Esophagus squamous epithelium (tissue), 4 donors: ENCODE measurements around the gene RDM1.

Experiments used
- CTCF ChIP-seq, 6 experiments: fragments of 450-650 bp in 4 of 6; fragments of 200-600 bp in 2 of 6; sonication (generic) in 2 of 6; IDR thresholded peaks; one replicate each; pipeline ENCODE4 v1.5.1; 2016 to 2019; ENCODE audit warnings: antibody characterized with exemption in 6 of 6, mild to moderate bottlenecking in 4 of 6, moderate library complexity in 4 of 6
- POLR2A ChIP-seq, 4 donors: fragments of 450-650 bp; IDR thresholded peaks; one replicate each; pipeline ENCODE4 v1.6.1; 2017; ENCODE audit warnings: antibody characterized with exemption in 4 of 4, mild to moderate bottlenecking in 4 of 4, moderate library complexity in 3 of 4

- TF ChIP-seq CTCF (IDR thresholded peaks at IDR 0.05) (no peak), POLR2A (IDR thresholded peaks at IDR 0.05) (no peak)
Measured at GRCh38 chr17:35900280-35900679, 30.3 kb downstream of the RDM1 start.
